ENCODE data around the gene CFAP410.
"Not testable (repeated sequence)": the region's sequence is repeated elsewhere in the genome, so short reads cannot be mapped to it uniquely, and the experiment has no call there.

CFAP410 gene

DNA sequence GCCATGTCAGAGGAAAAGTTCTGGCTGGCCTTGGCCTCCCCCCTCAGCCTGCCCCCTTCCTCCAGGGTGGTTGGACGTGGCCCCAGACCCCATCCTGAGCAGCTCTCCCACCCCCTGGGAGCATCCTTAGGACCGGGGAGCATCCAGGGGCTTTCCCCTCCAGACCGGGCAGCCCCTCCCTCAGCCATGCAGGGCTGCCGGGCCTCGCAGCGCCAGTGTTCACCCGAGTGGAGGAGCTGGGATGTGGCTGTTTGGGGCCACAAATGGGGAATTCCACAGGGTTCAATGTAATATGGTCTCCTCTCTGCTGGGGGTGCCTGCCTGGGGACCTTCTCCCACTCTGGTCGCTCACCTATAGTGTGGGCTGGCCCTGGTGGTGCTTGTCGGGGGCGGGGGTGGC lies 43.5 kb downstream of the CFAP410 start:
- no peak for DNase-seq

DNA sequence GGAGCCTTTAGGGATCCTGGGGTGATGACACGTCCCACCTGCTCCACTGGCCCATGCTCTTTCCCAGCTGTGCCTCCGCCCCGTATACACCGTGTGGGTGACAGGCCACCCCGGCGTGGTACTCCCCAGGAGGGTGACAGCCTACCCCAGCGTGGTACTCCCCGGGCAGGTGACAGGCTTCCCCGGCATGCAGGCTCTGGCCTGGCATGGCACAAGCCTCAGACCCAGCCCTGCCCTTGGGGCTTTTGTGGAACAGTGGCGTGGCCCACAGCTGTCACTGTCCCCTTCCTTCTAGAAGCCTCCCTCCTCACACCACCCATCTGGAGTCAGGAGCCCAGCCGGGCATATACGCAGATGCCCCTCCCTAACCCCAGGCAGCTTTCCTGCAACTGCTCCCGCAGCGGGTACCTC lies 44.0 kb downstream of the CFAP410 start:
- DNase-seq, result no peak

DNA sequence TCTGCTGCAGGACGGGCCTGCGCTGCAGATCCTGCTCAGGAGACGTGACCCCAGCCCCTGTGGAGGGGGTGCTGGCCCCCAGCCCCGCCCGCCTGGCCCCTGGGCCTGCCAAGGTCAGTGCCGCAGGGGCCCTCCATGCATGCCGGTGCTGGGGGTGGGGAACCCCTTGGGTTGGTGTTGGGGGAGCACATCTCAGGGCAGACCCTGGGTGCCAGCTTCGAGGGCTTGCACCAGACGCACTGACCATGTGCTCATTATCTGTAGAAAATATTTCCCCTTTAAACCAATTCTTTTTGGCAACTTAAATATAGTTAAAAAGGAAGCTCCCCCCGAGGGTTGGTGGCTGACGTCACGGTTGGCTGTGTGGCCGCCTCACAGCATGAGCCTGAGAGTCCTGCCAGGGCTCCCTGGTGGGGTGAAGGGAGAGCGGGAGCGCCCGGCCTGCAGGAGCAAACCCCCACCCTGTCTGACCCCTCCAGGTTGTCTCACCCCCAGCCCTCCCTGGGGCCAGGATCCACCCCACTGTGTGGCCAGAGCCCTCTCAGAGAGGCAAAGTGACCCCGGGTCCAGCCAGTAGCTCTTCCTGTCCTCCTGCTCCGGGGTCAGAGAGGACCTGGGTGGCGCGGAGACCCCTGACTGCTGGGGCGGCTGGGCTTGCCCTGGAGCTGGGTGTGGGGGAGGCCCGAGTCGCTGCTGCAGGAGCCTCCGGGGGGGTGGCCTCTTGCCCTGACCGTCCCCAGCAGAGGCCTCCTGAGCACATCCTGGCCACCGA lies 44.6 kb downstream of the CFAP410 start:
- DNase-seq, result no peak

DNA sequence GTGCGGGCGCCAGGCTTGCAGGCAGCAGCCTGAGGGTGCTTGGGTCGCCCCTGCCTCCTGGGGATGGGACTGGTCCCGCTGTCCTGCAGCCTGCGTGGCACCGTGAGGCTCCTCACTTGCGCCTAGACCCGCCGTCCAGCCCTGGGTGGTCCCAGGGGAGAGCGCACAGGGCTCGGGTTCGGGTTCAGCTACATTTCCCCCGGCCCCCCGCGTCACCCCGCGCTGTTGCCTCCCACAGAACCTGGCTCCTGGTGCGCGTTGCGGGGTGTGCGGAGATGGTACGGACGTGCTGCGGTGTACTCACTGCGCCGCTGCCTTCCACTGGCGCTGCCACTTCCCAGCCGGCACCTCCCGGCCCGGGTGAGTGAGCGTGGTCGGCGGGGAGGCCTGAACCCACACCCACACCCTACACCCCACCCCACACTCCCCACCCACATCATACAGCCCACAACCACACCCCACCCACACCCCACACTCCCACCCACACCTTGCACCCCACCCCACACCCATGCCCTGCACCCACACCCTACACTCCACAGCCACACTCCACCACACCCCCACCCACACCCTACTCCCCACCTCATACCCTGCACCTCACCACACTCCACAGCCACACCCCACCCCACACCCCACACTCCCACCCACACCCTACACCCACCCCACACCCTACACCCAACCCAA lies 45.5 kb downstream of the CFAP410 start:
- DNase-seq, result no peak

DNA sequence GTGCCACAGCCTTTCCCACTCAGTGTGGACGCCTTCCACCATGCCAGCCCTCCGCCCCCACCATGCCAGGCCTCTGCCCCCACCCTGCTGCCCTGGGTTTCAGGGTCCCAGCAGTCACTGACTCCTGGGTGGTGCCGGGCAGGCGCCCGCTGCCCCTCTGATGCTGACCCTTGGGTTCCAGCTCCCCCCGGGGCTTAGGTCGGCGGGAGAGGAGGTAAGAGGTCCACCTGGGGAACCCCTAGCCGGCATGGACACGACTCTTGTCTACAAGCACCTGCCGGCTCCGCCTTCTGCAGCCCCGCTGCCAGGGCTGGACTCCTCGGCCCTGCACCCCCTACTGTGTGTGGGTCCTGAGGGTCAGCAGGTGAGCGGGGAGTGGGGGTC lies 46.4 kb downstream of the CFAP410 start:
- DNase-seq, result no peak

DNA sequence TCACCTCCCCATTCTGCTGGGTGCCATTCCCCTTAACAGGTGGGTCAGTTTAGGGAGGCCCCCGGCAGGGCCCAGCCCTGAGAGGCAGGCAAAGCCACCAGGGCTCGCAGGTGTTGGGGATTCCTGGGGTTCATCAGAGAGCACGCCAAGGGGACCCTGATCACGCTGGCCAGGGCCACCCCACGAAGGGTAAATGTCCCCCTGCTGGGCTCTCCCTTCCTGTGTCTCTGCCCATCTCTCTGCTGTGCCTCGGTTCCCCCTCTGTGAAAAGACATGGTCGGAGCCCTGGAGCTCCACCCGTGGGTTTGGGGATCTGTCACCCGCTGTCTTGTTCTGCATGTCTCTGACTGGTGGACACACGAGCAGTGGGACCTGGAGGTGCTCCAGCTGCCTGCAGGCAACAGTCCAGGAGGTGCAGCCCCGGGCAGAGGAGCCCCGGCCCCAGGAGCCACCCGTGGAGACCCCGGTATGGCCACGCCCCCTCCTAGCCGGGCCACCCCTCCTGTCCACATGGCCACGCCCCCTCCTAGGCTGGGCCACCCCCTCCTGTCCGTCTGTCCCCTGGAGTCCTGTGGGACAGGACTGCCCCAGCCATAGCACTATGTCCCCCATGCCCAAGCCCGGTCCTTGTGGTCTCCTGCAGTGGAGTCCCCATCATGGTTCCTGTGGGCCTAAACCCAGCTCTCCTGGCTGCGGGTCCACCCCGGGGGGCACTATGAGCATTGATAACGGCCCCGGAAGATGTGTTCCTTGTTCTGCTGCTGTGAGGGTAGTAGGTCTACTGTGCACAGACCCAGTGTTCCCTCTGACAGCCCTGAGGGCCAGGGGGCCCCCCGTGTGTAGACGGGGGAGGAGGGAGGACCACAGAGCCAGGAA lies 47.0 kb downstream of the CFAP410 start:
- peak; percentile 77 for DNase-seq

DNA sequence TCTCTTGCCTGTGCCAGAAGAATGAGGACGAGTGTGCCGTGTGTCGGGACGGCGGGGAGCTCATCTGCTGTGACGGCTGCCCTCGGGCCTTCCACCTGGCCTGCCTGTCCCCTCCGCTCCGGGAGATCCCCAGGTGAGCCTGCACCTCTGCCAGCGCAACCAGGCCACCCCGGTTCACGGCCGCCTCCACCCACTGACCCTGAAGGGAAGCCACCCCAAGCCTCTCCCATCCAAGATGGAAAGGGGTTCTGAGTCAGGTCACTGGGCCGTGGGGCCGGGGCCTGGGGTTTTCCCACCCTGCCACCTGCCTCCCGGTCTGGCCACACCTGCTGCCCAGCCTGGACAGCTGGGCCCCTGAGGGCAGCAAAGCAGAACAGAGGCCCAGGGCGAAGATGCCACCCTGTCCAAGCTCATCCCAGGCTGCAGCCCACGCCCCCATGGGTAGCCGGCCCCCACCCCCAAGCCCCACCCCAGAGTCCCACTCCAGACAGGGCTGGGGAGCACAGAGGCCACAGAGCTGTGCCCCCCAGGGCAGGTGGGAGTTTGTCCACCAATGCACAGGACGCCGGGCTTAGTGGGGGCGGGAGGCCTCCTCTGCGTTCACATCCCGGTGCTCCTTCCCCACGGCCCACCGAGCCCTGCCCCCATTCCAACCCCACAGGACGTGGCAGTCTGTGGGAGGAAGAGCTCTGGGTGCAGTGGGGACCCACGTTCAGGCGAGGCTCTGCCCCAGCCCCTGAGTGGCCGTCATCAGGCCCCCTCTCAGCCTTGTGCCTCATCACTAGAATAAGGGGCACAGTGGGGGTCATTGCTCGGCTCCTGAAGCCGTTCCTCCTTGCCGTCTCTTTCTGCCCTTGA lies 47.9 kb downstream of the CFAP410 start:
- DNase-seq, result no peak

DNA sequence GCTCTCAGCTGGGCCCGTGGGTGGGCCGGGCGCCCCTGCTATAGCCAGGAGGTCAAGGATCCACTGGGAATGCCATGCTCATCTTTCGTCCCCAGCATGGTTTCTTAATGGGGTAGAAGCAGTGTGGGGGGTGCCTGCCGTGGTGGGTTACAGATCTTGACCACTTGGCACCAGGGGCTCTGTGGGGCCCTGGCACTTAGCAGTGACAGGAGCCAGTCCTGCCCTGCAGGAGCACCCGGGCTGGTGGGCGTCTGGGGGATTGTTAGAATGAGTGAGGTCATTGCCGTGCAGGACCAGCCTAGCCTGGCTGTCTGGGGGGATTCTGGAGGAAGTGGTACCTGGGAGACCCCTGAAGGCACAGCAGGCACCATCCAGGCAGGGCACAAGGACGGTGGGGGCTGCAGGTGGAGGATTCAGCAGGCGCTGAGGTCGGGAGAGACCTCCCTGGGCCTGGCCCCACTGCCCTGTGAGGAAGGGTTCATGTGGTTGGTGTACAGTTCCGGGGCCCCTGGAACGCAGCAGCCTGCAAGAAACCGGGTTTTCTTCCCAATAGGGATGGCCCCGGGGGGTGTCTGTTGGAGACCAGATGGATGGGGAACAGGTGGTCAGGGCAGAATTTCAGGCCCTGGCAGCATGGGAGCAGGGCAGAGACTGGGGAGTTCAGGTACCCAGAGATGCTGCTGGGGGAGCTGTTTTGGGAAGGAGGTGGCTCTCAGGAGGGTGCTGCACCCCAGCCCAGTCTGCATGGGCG lies 48.7 kb downstream of the CFAP410 start:
- DNase-seq, result no peak

DNA sequence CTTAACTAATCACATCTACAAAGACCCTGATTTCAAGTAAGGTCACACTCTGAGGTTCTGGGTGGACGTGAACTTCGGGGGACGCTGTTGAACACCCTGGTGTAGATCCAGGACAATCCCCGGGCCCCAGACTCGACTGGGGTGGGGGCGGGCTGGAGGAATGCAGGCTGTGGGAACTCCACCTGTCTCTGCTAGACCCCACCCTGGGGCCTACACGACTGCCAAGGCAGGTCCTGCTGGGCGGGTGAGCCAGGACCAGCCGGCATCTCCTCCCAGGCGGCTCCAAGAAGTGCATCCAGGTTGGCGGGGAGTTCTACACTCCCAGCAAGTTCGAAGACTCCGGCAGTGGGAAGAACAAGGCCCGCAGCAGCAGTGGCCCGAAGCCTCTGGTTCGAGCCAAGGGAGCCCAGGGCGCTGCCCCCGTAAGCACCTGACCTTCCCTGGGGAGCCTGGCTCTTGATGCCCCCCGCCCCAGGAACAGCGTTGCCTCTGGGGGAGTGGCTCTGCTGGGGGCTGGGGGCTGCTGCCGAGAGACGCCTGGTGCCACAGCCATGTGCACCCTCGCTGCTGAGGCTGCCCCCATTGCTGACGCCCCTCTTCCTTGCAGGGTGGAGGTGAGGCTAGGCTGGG lies 49.7 kb downstream of the CFAP410 start:
- no peak for DNase-seq

DNA sequence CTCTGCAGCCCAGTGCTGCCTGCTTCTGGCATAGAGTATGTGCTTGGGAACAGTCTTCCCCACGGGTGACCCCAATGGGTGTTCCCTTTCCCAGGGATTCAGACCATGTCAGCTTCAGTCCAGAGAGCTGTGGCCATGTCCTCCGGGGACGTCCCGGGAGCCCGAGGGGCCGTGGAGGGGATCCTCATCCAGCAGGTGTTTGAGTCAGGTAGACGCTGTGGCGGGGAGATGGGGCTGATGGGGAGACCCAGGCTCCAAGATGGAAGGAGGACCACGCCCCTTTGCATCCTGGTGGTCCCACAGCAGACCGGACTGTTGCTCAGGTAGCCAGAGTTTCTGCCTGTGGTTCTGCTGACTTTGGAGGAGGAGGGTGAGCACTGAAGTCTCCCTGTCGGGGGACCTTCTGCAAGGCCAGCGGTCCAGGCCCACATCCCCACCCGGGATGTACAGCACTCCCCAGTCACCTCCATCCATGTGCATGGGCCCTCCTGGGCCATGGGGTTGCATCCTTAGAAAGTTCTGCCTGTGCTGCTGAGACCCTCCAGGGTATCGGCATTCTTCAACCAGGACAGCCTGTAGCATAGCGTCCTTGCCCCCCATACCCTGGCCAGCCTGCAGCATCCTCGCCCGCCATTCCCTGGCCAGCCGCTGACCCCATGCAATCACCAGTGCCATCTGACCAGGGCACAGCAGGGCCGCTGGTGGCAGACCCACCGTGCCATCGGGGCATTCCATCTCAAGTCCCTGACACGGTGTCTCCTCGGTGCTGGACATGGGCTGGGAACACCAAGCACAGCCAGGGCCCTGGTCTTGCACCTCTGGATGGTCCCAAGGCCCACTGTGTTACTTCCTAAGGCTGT lies 50.7 kb downstream of the CFAP410 start:
- no peak for DNase-seq

DNA sequence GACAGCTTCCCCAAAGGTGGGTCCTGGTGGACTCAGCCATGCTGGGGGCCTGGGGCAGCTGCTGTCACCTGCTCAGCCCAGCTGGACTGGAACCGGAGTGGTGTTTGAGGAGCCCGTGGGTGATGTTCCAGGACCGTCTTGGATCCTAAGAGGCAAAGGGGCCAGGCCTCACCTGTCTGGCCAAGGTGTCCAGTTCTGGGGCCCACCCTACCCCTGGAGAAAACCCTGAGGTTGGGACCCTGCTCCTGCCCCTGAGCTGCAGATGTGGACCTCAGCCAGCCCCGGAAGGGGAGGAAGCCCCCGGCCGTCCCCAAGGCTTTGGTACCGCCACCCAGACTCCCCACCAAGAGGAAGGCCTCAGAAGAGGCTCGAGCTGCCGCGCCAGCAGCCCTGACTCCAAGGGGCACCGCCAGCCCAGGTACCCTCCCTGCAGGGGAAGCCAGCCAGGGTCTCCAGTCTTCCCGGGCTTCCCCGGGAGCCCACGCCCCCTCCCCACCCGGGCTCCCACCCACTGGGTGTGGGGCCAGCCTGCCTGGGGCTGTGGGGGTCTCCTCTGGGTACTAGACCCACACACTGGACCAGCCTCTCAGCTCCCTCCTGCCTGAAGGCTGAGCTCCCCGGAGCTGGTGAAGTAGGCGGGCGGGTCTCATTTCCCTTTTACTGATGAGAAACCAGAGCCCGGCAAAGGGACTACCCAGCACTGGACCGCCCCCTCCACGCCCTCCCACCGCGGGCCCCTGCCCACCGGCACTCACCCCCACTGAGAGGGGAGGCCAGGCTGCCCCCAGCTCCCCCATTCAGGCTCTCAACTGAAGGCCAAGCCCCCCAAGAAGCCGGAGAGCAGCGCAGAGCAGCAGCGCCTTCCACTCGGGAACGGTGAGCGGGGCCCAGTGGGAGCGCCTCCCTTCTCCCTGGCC lies 52.2 kb downstream of the CFAP410 start:
- DNase-seq, result no peak

DNA sequence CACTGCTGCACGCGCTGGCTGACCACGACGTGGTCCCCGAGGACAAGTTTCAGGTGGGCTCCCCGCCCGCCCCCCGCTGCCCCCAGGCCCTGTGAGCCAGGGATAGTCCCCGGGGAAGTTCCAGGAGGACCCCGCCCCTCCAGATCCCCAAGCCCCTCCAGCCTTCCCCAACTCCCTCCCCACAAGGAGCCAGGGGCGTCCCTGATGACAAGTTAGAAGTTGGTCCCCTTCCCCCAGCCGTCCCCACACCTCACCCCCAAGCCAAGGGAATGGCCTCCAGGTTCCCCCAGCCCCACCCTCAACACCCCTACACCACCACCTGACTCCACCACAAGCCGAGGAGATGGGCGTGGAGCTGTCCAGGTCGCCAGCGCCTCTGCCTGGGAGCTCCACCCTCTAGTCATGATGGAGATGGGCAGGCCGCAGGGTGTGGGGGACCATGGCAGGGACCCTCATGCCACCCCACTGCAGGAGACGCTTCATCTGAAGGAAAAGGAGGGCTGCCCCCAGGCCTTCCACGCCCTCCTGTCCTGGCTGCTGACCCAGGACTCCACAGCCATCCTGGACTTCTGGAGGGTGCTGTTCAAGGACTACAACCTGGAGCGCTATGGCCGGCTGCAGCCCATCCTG lies 53.0 kb downstream of the CFAP410 start:
- no peak for DNase-seq

DNA sequence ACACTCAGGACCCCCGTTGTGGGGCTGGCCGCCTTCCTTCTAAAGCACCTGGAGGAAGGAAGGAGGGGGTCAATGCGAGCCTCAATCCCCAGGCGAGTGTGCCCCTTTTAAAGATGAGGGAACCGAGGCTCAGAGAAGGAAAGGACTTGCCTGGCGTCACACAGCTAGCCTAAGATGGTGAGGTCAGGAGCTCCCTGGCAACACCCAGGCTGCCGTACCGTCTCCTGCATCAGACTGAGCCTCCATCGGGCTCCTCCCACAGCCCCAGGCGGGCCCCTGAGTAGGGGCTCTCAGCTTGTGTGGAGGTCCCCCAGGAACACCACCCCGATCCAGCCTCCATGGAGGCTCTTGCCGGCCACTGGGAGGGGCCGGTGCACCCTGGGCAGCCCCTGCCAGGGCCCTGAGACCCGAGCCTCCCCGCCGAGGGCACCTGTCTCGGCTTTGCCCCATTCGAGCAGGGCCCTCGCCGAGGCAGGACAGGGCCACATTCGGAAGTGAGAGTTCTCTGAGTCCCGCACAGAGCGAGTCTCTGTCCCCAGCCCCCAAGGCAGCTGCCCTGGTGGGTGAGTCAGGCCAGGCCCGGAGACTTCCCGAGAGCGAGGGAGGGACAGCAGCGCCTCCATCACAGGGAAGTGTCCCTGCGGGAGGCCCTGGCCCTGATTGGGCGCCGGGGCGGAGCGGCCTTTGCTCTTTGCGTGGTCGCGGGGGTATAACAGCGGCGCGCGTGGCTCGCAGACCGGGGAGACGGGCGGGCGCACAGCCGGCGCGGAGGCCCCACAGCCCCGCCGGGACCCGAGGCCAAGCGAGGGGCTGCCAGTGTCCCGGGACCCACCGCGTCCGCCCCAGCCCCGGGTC lies 53.8 kb downstream of the CFAP410 start, which contains the start of gene AIRE:
Gene AIRE (plus strand): TSS at position 739 of the 855 bp plus-strand sequence. CDS start 131 bp downstream, outside the sequence.
- DNase-seq, result no peak

DNA sequence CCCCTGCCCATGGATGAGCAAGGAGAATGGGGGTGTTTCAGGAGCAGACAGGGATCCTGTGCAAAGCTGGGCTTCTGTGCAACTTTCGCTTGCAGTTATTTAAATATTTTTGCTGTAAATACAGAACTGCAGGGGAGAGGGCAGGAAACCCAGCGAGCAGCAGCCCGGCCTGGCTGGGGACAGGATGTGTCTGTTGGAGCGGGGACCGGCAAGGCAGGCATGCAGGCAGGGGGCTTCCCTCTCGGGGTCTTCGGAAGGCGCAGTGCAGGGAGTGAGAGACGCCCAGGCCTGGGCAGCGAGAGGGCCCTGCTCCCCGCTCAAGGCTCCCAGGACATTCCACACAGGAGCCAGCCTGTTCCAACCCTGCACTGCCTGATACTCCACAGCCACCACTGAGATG lies 55.2 kb downstream of the CFAP410 start:
- no peak for DNase-seq

DNA sequence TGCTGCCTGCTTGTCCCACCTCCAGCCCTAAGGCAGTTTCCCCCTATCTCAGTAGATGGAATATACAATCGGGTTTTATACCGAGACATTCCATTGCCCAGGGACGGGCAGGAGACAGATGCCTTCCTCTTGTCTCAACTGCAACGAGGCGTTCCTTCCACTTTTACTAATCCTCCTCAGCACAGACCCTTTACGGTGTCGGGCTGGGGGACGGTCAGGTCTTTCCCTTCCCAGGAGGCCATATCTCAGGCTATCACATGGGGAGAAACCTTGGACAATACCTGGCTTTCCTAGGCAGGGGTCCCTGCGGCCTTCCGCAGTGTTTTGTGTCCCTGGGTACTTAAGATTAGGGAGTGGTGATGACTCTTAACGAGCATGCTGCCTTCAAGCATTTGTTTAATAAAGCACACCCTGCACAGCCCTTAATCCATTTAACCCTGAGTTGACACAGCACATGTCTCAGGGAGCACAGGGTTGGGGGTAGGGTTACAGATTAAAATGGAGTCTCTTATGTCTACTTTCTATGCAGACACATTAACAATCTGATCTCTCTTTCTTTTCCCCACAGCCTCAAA lies 55.9 kb downstream of the CFAP410 start:
- DNase-seq, result not testable (repeated sequence)

DNA sequence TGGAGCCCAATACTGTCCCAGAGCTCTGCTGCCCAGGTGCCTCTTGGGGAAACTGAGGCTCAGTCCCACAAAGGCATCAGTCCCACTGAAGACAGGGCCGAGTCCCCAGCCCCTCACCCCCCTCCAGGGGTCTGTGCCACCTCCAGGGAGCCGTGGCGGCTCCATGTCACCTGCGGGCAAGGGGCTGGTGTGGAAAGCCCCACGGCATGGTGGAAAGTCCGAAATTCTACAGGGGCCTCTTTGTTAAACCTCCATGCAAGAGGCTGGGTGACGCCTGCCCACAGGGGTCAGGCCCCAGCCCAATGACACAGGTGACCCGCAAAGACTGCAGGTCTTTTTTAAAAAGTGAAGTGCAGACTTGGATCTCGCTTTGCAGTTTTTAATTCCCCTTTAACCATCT lies 56.8 kb downstream of the CFAP410 start:
- no peak for DNase-seq

DNA sequence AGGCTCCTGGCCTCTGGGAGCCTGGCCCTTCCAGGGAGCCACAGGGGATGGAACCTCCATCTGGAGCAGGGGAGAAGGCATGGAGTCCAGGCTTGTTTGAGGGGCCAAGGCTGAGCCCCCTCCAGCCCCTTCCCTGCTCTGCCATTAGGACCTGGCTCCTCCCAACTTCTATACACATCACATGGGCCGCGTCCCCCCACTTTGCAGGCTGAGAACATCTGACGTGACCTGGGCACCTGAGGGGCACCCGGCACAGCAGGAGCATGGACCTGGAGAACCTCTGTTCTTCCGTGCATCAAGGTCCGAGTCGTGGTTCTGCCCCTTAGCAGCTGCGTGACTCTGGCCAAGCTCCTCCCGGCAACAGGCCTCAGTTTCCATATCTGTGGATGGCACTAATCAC lies 57.4 kb downstream of the CFAP410 start:
- DNase-seq, result no peak

Measured in 8988T (cell line).